HepG2 (cell line): ENCODE results near the gene TSPAN9. TPM values are rescaled to one million over a fixed set of nuclear protein-coding genes. Genes with fewer than 3 reads are reported as not detected.

Experiments
- EHMT2 ChIP-seq: fragments of 200-600 bp; sonication (generic); IDR thresholded peaks from 2 replicates; pipeline ENCODE4 v1.7.0; 2017; ENCODE audit warnings: antibody characterized with exemption, low read depth, low read length, borderline replicate concordance
- KAT8 ChIP-seq: IDR thresholded peaks from 2 replicates; pipeline ENCODE4 v1.6.1; 2016; ENCODE audit warnings: missing genetic modification reagents, missing compliant biosample characterization
- NCOA5 ChIP-seq: sonication (generic); formaldehyde crosslinking; IDR thresholded peaks from 2 replicates; pipeline ENCODE4 v1.4.0; 2020; ENCODE audit warnings: missing genetic modification reagents
- POLR2A ChIP-seq, 2 experiments: IDR thresholded peaks; 2 replicates each; pipeline ENCODE4 v1.6.1; 2011; ENCODE audit warnings: low read depth in 2 of 2, low read length in 2 of 2, mild to moderate bottlenecking in 1 of 2, moderate library complexity in 1 of 2; ENCODE audit not compliant: insufficient read depth in 1 of 2
- RBFOX2 ChIP-seq: fragments of 200-400 bp; formaldehyde crosslinking; IDR thresholded peaks from 2 replicates; pipeline ENCODE4 v1.6.1; 2017; ENCODE audit warnings: low read depth, mild to moderate bottlenecking, low read length
- SMC3 ChIP-seq: IDR thresholded peaks from 2 replicates; pipeline ENCODE4 v1.6.1; 2011; ENCODE audit warnings: low read length, improper control_type of control experiment
- STAG1 ChIP-seq: sonication (generic); formaldehyde crosslinking; IDR thresholded peaks from 2 replicates; pipeline ENCODE4 v1.4.0; 2020; ENCODE audit warnings: missing genetic modification reagents
- ZFP36L2 ChIP-seq: sonication (generic); formaldehyde crosslinking; IDR thresholded peaks from 2 replicates; pipeline ENCODE4 v1.4.0; 2020; ENCODE audit warnings: missing genetic modification reagents
- ZNF207 ChIP-seq: fragments of 450-650 bp; IDR thresholded peaks from 2 replicates; pipeline ENCODE4 v1.6.1; 2016; ENCODE audit warnings: antibody characterized with exemption, borderline replicate concordance
- polyA plus RNA-seq, 8 experiments: library from polyadenylated mRNA; depleted of rRNA in 3 of 8; stranded (reverse) in 7 of 8; unstranded in 1 of 8; fragments of >200 nt; fragmentation: Illumina TruSeq in 4 of 8; extraction: Trizol in 4 of 8; gene quantifications; 2 replicates each; pipeline versions ENCODE4 v1.2.1 to v1.2.3, GENCODE V29; 2011 to 2016; ENCODE audit warnings: low read depth in 4 of 8, missing spikeins in 1 of 8, mixed read lengths in 1 of 8; ENCODE audit not compliant: insufficient read depth in 1 of 8
- total RNA-seq, 5 experiments: library from RNA; depleted of rRNA; stranded (reverse); fragments of >200 nt; fragmentation: Illumina TruSeq; extraction: Trizol; gene quantifications; 2 replicates each; pipeline ENCODE4 v1.2.3, GENCODE V29; 2016; ENCODE audit warnings: low read depth in 1 of 5
- TF ChIP-seq, protein P1 (sequence below): IDR thresholded peaks from 2 replicates; pipeline ENCODE4 v1.6.1; 2016
- TF ChIP-seq, protein P2 (sequence below): sonication (generic); formaldehyde crosslinking; IDR thresholded peaks from 2 replicates; pipeline ENCODE4 v1.5.1; 2020; ENCODE audit warnings: mild to moderate bottlenecking, missing genetic modification reagents, moderate library complexity
- TF ChIP-seq, protein P3 (sequence below): sonication (generic); formaldehyde crosslinking; IDR thresholded peaks from 2 replicates; pipeline ENCODE4 v1.5.0; 2020; ENCODE audit warnings: missing genetic modification reagents

Gene TSPAN9
- total and polyA plus RNA-seq, 2 of the 13 experiments (the other 11 are each of a cell fraction or from before 2014, with no cell fraction given) = 18.1 to 42.3 TPM

DNA sequence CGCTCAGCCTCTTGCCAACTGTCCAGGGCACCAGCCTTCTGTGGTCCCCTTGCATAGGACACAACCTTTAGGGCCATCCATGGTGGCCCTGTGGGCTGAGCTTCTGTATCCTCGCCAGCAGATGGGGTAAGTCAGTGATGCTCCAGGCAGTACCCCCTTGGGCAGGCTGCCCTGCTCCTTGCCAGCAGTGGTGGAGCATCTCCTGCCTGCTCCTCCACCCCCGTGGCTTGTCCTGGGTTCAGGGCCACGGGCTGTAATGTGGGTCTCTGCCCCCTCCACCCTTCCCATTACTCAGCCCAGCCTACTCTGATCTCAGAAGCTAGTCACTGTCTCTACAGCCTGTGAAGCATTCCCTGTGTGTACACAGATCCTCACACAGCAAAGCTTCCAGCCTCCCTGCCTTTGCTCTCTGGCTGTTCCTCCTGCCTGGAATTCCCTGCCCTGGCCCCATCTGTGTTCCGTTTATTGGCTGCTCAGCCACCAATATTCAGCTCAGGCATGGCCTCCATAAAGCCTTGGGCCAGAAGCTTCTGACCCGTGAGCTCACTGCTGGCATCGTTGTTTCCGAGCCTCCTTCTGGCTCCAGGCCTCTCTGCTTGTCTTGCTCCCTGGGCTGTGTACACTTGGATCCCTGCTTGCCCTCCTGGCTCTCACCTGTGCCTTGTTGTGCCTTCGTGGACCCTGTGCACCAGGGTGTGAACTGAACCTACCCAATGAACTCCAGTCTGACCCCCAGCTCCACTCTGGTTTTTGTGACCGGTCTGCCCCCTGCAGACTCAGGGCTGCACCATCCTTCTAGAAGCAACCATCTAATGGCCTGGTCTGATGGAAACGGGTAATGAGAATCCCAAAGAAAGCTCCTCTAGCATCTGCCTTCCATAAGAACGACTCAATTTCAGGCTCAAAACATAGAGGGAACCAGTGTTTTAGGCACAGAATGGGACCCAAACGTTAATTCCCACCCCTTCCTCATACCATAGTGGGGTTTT is 236.8 kb downstream of the TSPAN9 start (continued):
- TF ChIP-seq, protein P1, sequence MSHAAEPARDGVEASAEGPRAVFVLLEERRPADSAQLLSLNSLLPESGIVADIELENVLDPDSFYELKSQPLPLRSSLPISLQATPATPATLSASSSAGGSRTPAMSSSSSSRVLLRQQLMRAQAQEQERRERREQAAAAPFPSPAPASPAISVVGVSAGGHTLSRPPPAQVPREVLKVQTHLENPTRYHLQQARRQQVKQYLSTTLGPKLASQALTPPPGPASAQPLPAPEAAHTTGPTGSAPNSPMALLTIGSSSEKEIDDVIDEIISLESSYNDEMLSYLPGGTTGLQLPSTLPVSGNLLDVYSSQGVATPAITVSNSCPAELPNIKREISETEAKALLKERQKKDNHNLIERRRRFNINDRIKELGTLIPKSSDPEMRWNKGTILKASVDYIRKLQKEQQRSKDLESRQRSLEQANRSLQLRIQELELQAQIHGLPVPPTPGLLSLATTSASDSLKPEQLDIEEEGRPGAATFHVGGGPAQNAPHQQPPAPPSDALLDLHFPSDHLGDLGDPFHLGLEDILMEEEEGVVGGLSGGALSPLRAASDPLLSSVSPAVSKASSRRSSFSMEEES (CRISPR knock-in tag) = no peak
- TF ChIP-seq RBFOX2 (no peak), STAG1 (CRISPR knock-in tag) (peak; percentile 53), POLR2A (IDR thresholded peaks at IDR 0.05; ENCODE audit: insufficient read depth in 1 of 2, low read depth in 2 of 2, low read length in 2 of 2) (no peak), NCOA5 (CRISPR knock-in tag) (no peak), EHMT2 (no peak), ZNF207 (no peak), KAT8 (CRISPR knock-in tag) (no peak), SMC3 (peak; percentile 36), ZFP36L2 (no peak)
- TF ChIP-seq, protein P2, sequence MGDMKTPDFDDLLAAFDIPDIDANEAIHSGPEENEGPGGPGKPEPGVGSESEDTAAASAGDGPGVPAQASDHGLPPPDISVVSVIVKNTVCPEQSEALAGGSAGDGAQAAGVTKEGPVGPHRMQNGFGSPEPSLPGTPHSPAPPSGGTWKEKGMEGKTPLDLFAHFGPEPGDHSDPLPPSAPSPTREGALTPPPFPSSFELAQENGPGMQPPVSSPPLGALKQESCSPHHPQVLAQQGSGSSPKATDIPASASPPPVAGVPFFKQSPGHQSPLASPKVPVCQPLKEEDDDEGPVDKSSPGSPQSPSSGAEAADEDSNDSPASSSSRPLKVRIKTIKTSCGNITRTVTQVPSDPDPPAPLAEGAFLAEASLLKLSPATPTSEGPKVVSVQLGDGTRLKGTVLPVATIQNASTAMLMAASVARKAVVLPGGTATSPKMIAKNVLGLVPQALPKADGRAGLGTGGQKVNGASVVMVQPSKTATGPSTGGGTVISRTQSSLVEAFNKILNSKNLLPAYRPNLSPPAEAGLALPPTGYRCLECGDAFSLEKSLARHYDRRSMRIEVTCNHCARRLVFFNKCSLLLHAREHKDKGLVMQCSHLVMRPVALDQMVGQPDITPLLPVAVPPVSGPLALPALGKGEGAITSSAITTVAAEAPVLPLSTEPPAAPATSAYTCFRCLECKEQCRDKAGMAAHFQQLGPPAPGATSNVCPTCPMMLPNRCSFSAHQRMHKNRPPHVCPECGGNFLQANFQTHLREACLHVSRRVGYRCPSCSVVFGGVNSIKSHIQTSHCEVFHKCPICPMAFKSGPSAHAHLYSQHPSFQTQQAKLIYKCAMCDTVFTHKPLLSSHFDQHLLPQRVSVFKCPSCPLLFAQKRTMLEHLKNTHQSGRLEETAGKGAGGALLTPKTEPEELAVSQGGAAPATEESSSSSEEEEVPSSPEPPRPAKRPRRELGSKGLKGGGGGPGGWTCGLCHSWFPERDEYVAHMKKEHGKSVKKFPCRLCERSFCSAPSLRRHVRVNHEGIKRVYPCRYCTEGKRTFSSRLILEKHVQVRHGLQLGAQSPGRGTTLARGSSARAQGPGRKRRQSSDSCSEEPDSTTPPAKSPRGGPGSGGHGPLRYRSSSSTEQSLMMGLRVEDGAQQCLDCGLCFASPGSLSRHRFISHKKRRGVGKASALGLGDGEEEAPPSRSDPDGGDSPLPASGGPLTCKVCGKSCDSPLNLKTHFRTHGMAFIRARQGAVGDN (CRISPR knock-in tag) = 0 out of 2 replicates have a peak, but pooled peaks have one; percentile 9
- TF ChIP-seq, protein P3, sequence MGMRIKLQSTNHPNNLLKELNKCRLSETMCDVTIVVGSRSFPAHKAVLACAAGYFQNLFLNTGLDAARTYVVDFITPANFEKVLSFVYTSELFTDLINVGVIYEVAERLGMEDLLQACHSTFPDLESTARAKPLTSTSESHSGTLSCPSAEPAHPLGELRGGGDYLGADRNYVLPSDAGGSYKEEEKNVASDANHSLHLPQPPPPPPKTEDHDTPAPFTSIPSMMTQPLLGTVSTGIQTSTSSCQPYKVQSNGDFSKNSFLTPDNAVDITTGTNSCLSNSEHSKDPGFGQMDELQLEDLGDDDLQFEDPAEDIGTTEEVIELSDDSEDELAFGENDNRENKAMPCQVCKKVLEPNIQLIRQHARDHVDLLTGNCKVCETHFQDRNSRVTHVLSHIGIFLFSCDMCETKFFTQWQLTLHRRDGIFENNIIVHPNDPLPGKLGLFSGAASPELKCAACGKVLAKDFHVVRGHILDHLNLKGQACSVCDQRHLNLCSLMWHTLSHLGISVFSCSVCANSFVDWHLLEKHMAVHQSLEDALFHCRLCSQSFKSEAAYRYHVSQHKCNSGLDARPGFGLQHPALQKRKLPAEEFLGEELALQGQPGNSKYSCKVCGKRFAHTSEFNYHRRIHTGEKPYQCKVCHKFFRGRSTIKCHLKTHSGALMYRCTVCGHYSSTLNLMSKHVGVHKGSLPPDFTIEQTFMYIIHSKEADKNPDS (CRISPR knock-in tag) = no peak
